ENCODE data around the gene APBB2. TPM values are rescaled to one million over a fixed set of nuclear protein-coding genes. Genes with fewer than 3 reads are reported as not detected.

Gene APBB2
- total and polyA plus RNA-seq, 10 of the 15 experiments (the other 5 are each of a cell fraction or from before 2014, with no cell fraction given) = 2.7 to 24.6 (median 19.0) TPM

DNA sequence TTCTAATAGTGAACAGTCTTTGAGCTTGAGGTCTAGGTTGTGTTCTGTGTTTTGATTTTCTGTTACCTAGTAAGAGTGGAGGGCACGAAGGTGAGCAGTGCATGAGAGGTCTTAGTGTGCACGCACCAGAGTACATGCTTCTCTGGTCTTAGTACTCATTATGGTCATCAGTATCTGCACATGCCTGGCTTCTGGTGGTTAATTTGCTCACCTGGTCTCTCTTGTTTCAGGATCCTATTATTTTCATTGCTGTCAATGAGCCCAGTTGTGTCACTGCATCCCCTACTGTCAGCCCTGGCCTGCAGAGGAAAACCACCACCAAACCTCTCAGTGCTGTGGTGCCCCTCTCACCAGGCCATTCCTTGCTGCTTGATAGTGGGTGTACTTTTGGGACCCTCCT, 409.7 kb downstream of the APBB2 start (continued):
- TF ChIP-seq HSF1 (IDR thresholded peaks at IDR 0.05; ENCODE audit: low read depth, low read length) = no peak

DNA sequence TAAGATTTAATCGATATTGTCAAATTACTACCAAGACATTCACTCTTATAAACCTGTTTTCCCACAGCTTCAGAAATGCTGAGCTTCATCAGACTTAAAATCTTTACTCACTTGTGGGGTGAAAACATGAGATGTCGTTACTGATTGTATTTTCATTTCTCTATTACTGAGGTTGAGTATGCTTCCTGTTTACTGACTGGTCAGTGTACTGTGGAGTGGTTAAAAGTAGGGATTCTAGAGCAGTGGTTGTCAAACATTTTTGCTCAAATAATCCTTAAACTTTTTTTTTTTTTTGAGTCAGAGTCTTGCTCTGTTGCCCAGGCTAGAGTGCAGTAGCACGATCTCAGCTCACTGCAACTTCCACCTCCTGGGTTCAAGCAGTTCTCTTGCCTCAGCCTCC, 414.3 kb downstream of the APBB2 start:
- H3K9me3 ChIP-seq (replicated peaks; ENCODE audit: control insufficient read depth, insufficient read depth, low read length) = no peaks in the 10 kb centered on the region
- no peaks in the 10 kb centered on the region for H4K20me1 ChIP-seq (ENCODE audit: control insufficient read depth, insufficient read depth)
- ChIA-PET SMC1A (ENCODE audit: uncharacterized antibody, unreplicated experiment) (interaction anchor here (0.6 to 1.2 kb wide), 3 partner anchors 18 to 696 kb away, joined by 3 read pairs; no protein-coding TSS in a partner anchor), CTCF (interaction anchor here (0.7 to 2.9 kb wide), 5 partner anchors 8 to 165 kb away, joined by 3 to 12 read pairs (median 3); no protein-coding TSS in a partner anchor), RAD21 (ENCODE audit: unreplicated experiment) (interaction anchor here (1.3 kb wide), 1 partner anchor 41 kb away, joined by 3 read pairs; no protein-coding TSS in a partner anchor), POLR2A (interaction anchor here (0.7 kb wide), 3 partner anchors 77 to 451 kb away, joined by 3 to 4 read pairs (median 3); no protein-coding TSS in a partner anchor)
- no peaks in the 10 kb centered on the region for H3K27me3 ChIP-seq (replicated peaks in 1 of 2; ENCODE audit: control insufficient read depth in 2 of 2, insufficient read depth in 2 of 2, low read length in 1 of 2)
- in situ Hi-C loops (cut with MboI) (no loop called here), intact Hi-C loops (cut with micrococcal nuclease; ENCODE audit: unreplicated experiment) (loop anchor here (5.0 kb wide), 1 partner anchor 53 kb away; the partner anchor contains the start of gene NSUN7)
- 0% methylated on average over 3 of the region's 3 CpGs for WGBS (ENCODE audit: insufficient coverage, insufficient replicate concordance, low lambda C conversion rate, missing lambda C conversion rate)
- peak overlapping the region; percentile 41 for H2AFZ ChIP-seq (ENCODE audit: control insufficient read depth, low read depth, low read length)
- BruUV-seq (replicated peaks) = no TSS peak
- H3K79me2 ChIP-seq (ENCODE audit: control insufficient read depth, insufficient read depth, low read length) = no peaks in the 10 kb centered on the region
- H3K4me2 ChIP-seq (ENCODE audit: control insufficient read depth, insufficient read depth) = peak overlapping the region; percentile 64
- FAIRE-seq (no peak), DNase-seq (ENCODE audit: low read depth, low spot score) (peak; percentile 41), ATAC-seq (peak; percentile 96)
- peaks cover 3% of the 10 kb centered on the region; the same call in 1 of the 2 replicates for H3K4me1 ChIP-seq (ENCODE audit: control insufficient read depth, insufficient read depth, low read length)
- no peaks in the 10 kb centered on the region for H3K36me3 ChIP-seq (ENCODE audit: control insufficient read depth in 2 of 2, insufficient read depth in 2 of 2, low read length in 1 of 2)
- H3K27ac ChIP-seq (ENCODE audit: control insufficient read depth, insufficient read depth) = no peak overlapping the region; the same call in 1 of the 2 replicates
- no peak overlapping the region for H3K9ac ChIP-seq (ENCODE audit: control insufficient read depth, insufficient read depth, low read length)
- TF ChIP-seq ZNF384 (IDR thresholded peaks at IDR 0.05; ENCODE audit: borderline replicate concordance, low read depth, low read length) = 0 out of 2 replicates have a peak, but pooled peaks have one; percentile 8
- peak; percentile 78 for TF ChIP-seq RUNX3 (IDR thresholded peaks at IDR 0.05; ENCODE audit: low read length)
- no peak for TF ChIP-seq EED (IDR thresholded peaks at IDR 0.05; ENCODE audit: low read depth)
- TF ChIP-seq BMI1 (IDR thresholded peaks at IDR 0.05; ENCODE audit: borderline replicate concordance) = no peak
- peak in 1 of 2 experiments; percentile 51; a peak in 1 of 4 replicates for TF ChIP-seq EP300 (IDR thresholded peaks at IDR 0.05; ENCODE audit: borderline replicate concordance in 1 of 2, control insufficient read depth in 1 of 2, low read depth in 2 of 2, low read length in 2 of 2)
- TF ChIP-seq NFIC (IDR thresholded peaks at IDR 0.05; ENCODE audit: low read depth, low read length) = peak; percentile 42; the same call in 1 of the 2 replicates
- peak; percentile 49 to 51; a peak in 2 of 4 replicates for TF ChIP-seq IKZF2 (IDR thresholded peaks at IDR 0.05)
- TF ChIP-seq KDM1A (IDR thresholded peaks at IDR 0.05; ENCODE audit: borderline replicate concordance) = no peak
- peak; percentile 63; the same call in 1 of the 2 replicates for TF ChIP-seq SPI1 (IDR thresholded peaks at IDR 0.05; ENCODE audit: borderline replicate concordance, insufficient read depth, low read depth, low read length)
- TF ChIP-seq SMAD1 (IDR thresholded peaks at IDR 0.05; ENCODE audit: low read depth, partially characterized antibody) = no peak
- no peak overlapping the region for H3K4me3 ChIP-seq
